ENCODE results near the gene ID4. TPM values are rescaled to one million over a fixed set of nuclear protein-coding genes. Genes with fewer than 3 reads are reported as not detected.

ID4 gene
- total and polyA plus RNA-seq, 2 of the 8 experiments (the other 6 are each of a cell fraction or from before 2014, with no cell fraction given): 2.0 to 8.3 TPM

DNA sequence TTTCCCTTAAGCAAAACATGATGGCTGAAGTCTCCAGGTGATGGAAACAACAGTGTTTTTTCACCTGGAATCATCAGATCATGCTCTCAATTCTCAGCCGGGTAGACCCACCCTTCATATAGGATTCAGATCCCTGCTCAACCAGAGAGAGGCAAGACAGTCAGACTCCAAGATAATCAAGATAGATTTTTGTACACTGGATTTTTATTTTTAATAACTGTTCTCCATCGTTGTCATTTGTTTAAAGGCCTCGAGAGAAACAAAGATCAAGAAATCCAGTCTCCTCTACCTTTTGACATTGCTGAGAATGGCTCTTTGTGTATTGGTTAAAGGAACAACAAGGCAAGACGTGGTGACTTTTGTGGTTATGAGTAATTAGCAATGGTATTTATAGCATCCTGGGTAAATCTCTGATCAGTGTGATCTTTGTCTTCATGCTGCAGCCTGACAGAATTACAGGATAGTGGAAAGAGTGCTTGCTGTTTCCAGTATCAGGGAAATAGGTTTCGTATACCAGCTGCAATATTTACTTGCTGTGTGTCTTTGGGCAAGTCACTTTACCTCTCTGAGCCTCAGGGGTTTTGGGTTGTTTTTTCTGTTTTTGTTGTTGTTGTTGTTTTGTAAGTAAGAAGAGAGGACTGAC, 29.9 kb downstream of the ID4 start (continued):
- TF ChIP-seq, protein P1, sequence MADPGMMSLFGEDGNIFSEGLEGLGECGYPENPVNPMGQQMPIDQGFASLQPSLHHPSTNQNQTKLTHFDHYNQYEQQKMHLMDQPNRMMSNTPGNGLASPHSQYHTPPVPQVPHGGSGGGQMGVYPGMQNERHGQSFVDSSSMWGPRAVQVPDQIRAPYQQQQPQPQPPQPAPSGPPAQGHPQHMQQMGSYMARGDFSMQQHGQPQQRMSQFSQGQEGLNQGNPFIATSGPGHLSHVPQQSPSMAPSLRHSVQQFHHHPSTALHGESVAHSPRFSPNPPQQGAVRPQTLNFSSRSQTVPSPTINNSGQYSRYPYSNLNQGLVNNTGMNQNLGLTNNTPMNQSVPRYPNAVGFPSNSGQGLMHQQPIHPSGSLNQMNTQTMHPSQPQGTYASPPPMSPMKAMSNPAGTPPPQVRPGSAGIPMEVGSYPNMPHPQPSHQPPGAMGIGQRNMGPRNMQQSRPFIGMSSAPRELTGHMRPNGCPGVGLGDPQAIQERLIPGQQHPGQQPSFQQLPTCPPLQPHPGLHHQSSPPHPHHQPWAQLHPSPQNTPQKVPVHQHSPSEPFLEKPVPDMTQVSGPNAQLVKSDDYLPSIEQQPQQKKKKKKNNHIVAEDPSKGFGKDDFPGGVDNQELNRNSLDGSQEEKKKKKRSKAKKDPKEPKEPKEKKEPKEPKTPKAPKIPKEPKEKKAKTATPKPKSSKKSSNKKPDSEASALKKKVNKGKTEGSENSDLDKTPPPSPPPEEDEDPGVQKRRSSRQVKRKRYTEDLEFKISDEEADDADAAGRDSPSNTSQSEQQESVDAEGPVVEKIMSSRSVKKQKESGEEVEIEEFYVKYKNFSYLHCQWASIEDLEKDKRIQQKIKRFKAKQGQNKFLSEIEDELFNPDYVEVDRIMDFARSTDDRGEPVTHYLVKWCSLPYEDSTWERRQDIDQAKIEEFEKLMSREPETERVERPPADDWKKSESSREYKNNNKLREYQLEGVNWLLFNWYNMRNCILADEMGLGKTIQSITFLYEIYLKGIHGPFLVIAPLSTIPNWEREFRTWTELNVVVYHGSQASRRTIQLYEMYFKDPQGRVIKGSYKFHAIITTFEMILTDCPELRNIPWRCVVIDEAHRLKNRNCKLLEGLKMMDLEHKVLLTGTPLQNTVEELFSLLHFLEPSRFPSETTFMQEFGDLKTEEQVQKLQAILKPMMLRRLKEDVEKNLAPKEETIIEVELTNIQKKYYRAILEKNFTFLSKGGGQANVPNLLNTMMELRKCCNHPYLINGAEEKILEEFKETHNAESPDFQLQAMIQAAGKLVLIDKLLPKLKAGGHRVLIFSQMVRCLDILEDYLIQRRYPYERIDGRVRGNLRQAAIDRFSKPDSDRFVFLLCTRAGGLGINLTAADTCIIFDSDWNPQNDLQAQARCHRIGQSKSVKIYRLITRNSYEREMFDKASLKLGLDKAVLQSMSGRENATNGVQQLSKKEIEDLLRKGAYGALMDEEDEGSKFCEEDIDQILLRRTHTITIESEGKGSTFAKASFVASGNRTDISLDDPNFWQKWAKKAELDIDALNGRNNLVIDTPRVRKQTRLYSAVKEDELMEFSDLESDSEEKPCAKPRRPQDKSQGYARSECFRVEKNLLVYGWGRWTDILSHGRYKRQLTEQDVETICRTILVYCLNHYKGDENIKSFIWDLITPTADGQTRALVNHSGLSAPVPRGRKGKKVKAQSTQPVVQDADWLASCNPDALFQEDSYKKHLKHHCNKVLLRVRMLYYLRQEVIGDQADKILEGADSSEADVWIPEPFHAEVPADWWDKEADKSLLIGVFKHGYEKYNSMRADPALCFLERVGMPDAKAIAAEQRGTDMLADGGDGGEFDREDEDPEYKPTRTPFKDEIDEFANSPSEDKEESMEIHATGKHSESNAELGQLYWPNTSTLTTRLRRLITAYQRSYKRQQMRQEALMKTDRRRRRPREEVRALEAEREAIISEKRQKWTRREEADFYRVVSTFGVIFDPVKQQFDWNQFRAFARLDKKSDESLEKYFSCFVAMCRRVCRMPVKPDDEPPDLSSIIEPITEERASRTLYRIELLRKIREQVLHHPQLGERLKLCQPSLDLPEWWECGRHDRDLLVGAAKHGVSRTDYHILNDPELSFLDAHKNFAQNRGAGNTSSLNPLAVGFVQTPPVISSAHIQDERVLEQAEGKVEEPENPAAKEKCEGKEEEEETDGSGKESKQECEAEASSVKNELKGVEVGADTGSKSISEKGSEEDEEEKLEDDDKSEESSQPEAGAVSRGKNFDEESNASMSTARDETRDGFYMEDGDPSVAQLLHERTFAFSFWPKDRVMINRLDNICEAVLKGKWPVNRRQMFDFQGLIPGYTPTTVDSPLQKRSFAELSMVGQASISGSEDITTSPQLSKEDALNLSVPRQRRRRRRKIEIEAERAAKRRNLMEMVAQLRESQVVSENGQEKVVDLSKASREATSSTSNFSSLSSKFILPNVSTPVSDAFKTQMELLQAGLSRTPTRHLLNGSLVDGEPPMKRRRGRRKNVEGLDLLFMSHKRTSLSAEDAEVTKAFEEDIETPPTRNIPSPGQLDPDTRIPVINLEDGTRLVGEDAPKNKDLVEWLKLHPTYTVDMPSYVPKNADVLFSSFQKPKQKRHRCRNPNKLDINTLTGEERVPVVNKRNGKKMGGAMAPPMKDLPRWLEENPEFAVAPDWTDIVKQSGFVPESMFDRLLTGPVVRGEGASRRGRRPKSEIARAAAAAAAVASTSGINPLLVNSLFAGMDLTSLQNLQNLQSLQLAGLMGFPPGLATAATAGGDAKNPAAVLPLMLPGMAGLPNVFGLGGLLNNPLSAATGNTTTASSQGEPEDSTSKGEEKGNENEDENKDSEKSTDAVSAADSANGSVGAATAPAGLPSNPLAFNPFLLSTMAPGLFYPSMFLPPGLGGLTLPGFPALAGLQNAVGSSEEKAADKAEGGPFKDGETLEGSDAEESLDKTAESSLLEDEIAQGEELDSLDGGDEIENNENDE (IDR thresholded peaks at IDR 0.05; ENCODE audit: insufficient replicate concordance, low read length): no peak
- no peak for TF ChIP-seq RFX5 (IDR thresholded peaks at IDR 0.05; ENCODE audit: borderline replicate concordance, low read depth, low read length)
- TF ChIP-seq, protein P2, sequence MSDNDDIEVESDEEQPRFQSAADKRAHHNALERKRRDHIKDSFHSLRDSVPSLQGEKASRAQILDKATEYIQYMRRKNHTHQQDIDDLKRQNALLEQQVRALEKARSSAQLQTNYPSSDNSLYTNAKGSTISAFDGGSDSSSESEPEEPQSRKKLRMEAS (IDR thresholded peaks at IDR 0.05): no peak
- no peak for TF ChIP-seq NANOG (IDR thresholded peaks at IDR 0.05; ENCODE audit: insufficient read depth, low read depth, low read length, poor library complexity, severe bottlenecking)
- no peak for TF ChIP-seq POU5F1 (IDR thresholded peaks at IDR 0.05; ENCODE audit: low read depth, low read length)
- no peak for TF ChIP-seq FOSL1 (IDR thresholded peaks at IDR 0.05; ENCODE audit: insufficient read depth, low read depth, low read length)
- TF ChIP-seq JUND (IDR thresholded peaks at IDR 0.05; ENCODE audit: low read length): no peak

Data from H1 (cell line).